ENCODE data around the gene ZNF132. TPM values are rescaled to one million over a fixed set of nuclear protein-coding genes. Genes with fewer than 3 reads are reported as not detected.

The ZNF132 gene
- total and polyA plus RNA-seq, 2 experiments from 2014 or later = 2.2 to 5.2 TPM

GRCh38 chr19:58387338-58388174, 52.4 kb downstream of the ZNF132 start:
- Mint-ChIP-seq H3K4me3 (peak overlapping the region; percentile 99), H3K27ac (peak overlapping the region; percentile 91), H3K9me3 (peaks cover 3% of the 10 kb centered on the region; the same call in 2 of the 3 replicates), H3K4me1 (peaks cover 25% of the 10 kb centered on the region), H3K27me3 (ENCODE audit: insufficient read depth, low read depth, poor library complexity) (peaks cover 20% of the 10 kb centered on the region), H3K36me3 (ENCODE audit: low read depth) (peaks cover 54% of the 10 kb centered on the region)
- peaks cover 34% of the 10 kb centered on the region for H3K36me3 ChIP-seq (ENCODE audit: insufficient read depth)
- ATAC-seq = no peak
- H4K20me1 ChIP-seq (replicated peaks; ENCODE audit: insufficient read depth) = peaks cover 36% of the 10 kb centered on the region
- 0 out of 2 replicates have a peak overlapping the region, but pooled peaks have one; percentile 33 for H3K27ac ChIP-seq (ENCODE audit: low read depth)
- H3K9me2 ChIP-seq (ENCODE audit: insufficient read depth) = no peaks in the 10 kb centered on the region
- H3K4me3 ChIP-seq = peak overlapping the region; percentile 87
- peaks cover 13% of the 10 kb centered on the region for H3K4me1 ChIP-seq (ENCODE audit: insufficient read depth)
- H2AFZ ChIP-seq = no peak overlapping the region
- H3F3A ChIP-seq (replicated peaks; ENCODE audit: low read depth) = peaks cover 44% of the 10 kb centered on the region
- DNase-seq (ENCODE audit: low spot score) = no peak
- peak overlapping the region; percentile 99 for H3K4me2 ChIP-seq
- no peaks in the 10 kb centered on the region for H3K27me3 ChIP-seq (ENCODE audit: insufficient read depth)
- TF ChIP-seq JUNB (IDR thresholded peaks at IDR 0.05; ENCODE audit: unreplicated experiment) (no peak), ZNF114 (CRISPR knock-in tag; IDR thresholded peaks at IDR 0.05) (no peak), CTCF (conservative IDR thresholded peaks at IDR 0.05; ENCODE audit: low read depth in 2 of 2) (peak; percentile 9 to 26; a peak in 1 of 4 replicates), ZNF331 (CRISPR knock-in tag; IDR thresholded peaks at IDR 0.05; ENCODE audit: low read depth) (no peak)
- H3K79me2 ChIP-seq (replicated peaks; ENCODE audit: insufficient read depth) = peaks cover 49% of the 10 kb centered on the region

- ATAC-seq (peak; percentile 89), DNase-seq (ENCODE audit: low spot score) (peak; percentile 99)
- Histone ChIP-seq H3K79me2 (replicated peaks; ENCODE audit: insufficient read depth) (peaks cover 46% of the 10 kb centered on the region), H3K4me1 (ENCODE audit: insufficient read depth) (peaks cover 13% of the 10 kb centered on the region), H4K20me1 (replicated peaks; ENCODE audit: insufficient read depth) (peaks cover 36% of the 10 kb centered on the region), H2AFZ (peak within 1 kb of the TSS; percentile 1), H3K36me3 (ENCODE audit: insufficient read depth) (peaks cover 31% of the 10 kb centered on the region), H3K4me2 (peak within 1 kb of the TSS; percentile 99), H3K4me3 (peak within 1 kb of the TSS; percentile 87), H3F3A (replicated peaks; ENCODE audit: low read depth) (peaks cover 38% of the 10 kb centered on the region), H3K27ac (ENCODE audit: low read depth) (peak within 1 kb of the TSS; percentile 94), H3K27me3 (ENCODE audit: insufficient read depth) (no peaks in the 10 kb centered on the region), H3K9me2 (ENCODE audit: insufficient read depth) (no peaks in the 10 kb centered on the region)
- H3K4me3 Mint-ChIP-seq = peak within 1 kb of the TSS; percentile 99
- H3K4me1 Mint-ChIP-seq = peaks cover 25% of the 10 kb centered on the region
- H3K27ac Mint-ChIP-seq = peak within 1 kb of the TSS; percentile 98
- no peak for TF ChIP-seq JUNB (IDR thresholded peaks at IDR 0.05; ENCODE audit: unreplicated experiment)
- TF ChIP-seq ETS1 (IDR thresholded peaks at IDR 0.05) = peak; percentile 91; the same call in 1 of the 2 replicates
- peak; percentile 85 for TF ChIP-seq CREB1 (CRISPR knock-in tag; IDR thresholded peaks at IDR 0.05; ENCODE audit: low read depth)
- TF ChIP-seq EZH2phosphoT487 (IDR thresholded peaks at IDR 0.05; ENCODE audit: unreplicated experiment) = no peak
- TF ChIP-seq REST (IDR thresholded peaks at IDR 0.05; ENCODE audit: unreplicated experiment) = no peak
- no peak for TF ChIP-seq NANOG (IDR thresholded peaks at IDR 0.05; ENCODE audit: borderline replicate concordance)
- TF ChIP-seq EZH2 (IDR thresholded peaks at IDR 0.05; ENCODE audit: low read depth, unreplicated experiment) = no peak
- TF ChIP-seq ZNF114 (CRISPR knock-in tag; IDR thresholded peaks at IDR 0.05) = no peak
- no peak for TF ChIP-seq STAT1 (IDR thresholded peaks at IDR 0.05; ENCODE audit: unreplicated experiment)
- peak; percentile 80 for TF ChIP-seq POLR2AphosphoS5 (IDR thresholded peaks at IDR 0.05; ENCODE audit: low read depth)
- H3K9me3 Mint-ChIP-seq = peaks cover 3% of the 10 kb centered on the region; the same call in 2 of the 3 replicates
- H3K36me3 Mint-ChIP-seq (ENCODE audit: low read depth) = peaks cover 47% of the 10 kb centered on the region
- H3K27me3 Mint-ChIP-seq (ENCODE audit: insufficient read depth, low read depth, poor library complexity) = peaks cover 20% of the 10 kb centered on the region
Observed at GRCh38 chr19:58386576-58387337, 53.2 kb downstream of the ZNF132 start, which contains the start of gene RPS5. RPS5 (plus strand) TSS chr19:58387269; CDS start chr19:58388138, 869 bp downstream.
